Measurements from ENCODE around the gene FEZ2. TPM values are rescaled to one million over a fixed set of nuclear protein-coding genes. Genes with fewer than 3 reads are reported as not detected.

FEZ2 gene, protein sequence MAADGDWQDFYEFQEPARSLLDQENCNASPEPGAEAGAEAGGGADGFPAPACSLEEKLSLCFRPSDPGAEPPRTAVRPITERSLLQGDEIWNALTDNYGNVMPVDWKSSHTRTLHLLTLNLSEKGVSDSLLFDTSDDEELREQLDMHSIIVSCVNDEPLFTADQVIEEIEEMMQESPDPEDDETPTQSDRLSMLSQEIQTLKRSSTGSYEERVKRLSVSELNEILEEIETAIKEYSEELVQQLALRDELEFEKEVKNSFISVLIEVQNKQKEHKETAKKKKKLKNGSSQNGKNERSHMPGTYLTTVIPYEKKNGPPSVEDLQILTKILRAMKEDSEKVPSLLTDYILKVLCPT
- total RNA-seq, result 10 to 100 TPM; 34.3 to 51.6 (median 44.5) TPM

DNA sequence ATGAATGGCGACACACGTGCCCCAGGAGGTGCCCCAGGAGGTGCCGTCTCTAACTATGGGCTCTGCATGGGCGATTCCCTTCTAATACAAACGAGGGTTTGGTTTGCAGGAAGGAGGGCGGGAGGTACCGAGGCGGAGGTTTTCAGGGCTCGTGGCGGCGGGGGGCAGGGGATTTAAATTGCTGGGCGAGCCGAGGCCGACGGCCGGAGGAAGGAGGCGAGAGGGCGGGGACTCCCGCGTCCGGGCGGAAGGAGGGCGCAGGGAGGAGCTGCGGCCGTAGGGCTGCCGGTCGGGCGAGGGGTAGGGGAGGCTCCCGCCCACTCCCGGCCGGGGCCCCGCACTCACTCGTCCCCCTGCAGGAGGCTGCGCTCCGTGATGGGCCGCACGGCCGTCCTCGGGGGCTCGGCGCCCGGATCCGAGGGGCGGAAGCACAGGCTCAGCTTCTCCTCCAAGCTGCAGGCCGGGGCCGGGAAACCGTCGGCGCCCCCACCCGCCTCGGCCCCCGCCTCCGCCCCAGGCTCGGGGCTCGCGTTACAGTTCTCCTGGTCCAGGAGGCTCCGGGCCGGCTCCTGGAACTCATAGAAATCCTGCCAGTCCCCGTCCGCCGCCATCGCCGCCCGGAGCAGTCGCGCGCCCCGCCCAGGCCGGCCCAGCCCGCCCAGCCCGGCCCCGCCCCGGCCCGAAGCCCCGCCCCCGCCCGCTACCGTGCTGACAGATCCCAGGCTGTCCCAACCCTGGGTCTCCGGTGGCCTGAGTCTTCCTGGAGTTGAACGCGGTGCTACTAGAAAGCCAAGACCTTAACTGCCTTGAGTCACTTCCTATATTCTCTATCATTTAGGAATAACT lies at the start of gene FEZ2:
Gene FEZ2 (minus strand): TSS at position 637 of the 846 bp plus-strand sequence. CDS start 26 bp downstream, at position 611.
- TF ChIP-seq, protein P1, sequence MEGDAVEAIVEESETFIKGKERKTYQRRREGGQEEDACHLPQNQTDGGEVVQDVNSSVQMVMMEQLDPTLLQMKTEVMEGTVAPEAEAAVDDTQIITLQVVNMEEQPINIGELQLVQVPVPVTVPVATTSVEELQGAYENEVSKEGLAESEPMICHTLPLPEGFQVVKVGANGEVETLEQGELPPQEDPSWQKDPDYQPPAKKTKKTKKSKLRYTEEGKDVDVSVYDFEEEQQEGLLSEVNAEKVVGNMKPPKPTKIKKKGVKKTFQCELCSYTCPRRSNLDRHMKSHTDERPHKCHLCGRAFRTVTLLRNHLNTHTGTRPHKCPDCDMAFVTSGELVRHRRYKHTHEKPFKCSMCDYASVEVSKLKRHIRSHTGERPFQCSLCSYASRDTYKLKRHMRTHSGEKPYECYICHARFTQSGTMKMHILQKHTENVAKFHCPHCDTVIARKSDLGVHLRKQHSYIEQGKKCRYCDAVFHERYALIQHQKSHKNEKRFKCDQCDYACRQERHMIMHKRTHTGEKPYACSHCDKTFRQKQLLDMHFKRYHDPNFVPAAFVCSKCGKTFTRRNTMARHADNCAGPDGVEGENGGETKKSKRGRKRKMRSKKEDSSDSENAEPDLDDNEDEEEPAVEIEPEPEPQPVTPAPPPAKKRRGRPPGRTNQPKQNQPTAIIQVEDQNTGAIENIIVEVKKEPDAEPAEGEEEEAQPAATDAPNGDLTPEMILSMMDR (IDR thresholded peaks at IDR 0.05), result no peak
- TF ChIP-seq POLR2A (IDR thresholded peaks at IDR 0.05), result peak in 1 of 2 donors; percentile 47

DNA sequence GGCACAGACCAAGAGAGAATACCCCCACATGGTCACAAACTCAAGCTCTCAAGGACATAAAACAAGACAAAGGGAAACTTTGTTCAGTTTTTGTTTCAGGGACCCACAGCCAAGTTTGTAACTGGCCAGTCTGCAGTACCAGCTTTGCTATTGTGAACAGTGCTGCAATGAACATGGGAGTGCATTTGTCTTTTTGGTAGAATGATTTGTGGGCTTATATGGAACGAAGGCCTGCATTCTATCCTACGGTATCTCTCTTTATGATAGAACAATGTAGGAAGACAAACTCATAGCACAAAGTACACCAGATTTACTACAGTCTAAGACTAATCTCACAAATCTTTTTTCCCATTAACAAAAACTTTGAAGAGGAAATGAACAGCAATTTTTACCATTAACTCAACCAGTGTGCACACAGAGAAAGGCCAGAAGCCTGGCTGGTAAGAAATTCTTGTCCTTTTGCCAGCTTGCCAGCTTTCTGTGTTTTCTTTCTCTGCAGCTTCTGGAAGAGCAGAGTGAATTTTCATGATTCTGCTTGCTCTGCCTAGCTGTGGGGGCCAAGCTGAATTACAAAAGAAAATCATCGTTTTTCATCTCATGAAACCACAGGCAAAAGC lies 37.1 kb upstream of the FEZ2 start:
- Histone ChIP-seq H3K36me3 (no peaks in the 10 kb centered on the region), H3K27ac (peak overlapping the region in 1 of 3 donors; percentile 45), H3K27me3 (no peaks in the 10 kb centered on the region), H3K4me1 (peaks cover 0 to 9% of the 10 kb centered on the region in 2 donors), H3K9me3 (no peaks in the 10 kb centered on the region), H3K4me3 (replicated peaks in 1 of 3) (no peak overlapping the region)
- peak; percentile 12 to 34 for DNase-seq
- intact Hi-C loops (cut with DNase I), result no loop called here
- WGBS, 2 donors, result 64 to 69% methylated on average over 3 of the region's 3 CpGs
- TF ChIP-seq, protein P1 (IDR thresholded peaks at IDR 0.05), result no peak
- no peak for TF ChIP-seq POLR2A (IDR thresholded peaks at IDR 0.05)

More for the DNA sequence above, at the start of gene FEZ2:
- Histone ChIP-seq H3K27ac (peak within 1 kb of the TSS; percentile 90 to 97 (median 91)), H3K27me3 (no peaks in the 10 kb centered on the region), H3K4me3 (replicated peaks in 1 of 3) (peak within 1 kb of the TSS; percentile 59 to 97 (median 76)), H3K36me3 (no peaks in the 10 kb centered on the region), H3K9me3 (no peaks in the 10 kb centered on the region), H3K4me1 (peaks cover 8 to 9% of the 10 kb centered on the region in 2 donors)
- 0% methylated on average over 22 to 31 of the region's 81 CpGs for whole genome bisulfite sequencing, 2 donors
- peak; percentile 80 to 81 for DNase-seq
- intact Hi-C loops (cut with DNase I), result no loop called here

DNA sequence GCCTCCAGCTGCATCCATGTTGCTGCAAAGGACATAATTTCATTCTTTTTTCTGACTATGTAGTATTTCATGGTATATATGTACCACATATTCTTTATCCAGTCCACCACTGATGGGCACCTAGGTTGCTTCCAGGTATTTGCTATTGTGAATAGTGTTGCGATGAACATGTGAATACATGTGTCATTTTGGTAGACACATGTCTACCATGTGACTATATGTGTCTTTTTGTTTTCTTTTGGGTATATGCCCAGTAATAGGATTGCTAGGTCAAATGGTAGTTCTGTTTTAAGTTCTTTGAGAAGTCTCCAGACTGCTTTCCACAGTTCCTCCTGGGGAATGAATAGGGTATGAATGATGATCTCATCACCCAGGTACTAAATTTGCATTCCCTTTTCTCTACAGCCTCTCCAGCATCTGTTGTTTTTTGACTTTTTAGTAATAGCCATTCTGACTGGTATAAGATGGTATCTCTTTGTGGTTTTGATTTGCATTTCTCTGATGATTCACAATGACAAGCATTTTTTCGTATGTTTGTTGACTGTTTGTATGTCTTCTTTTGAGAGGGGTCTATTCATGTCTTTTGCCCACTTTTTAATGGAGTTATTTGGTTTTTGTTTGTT lies 35.6 kb upstream of the FEZ2 start:
- H3K27ac ChIP-seq, result no peak overlapping the region
- TF ChIP-seq, protein P1 (IDR thresholded peaks at IDR 0.05), result no peak
- no peak for TF ChIP-seq POLR2A (IDR thresholded peaks at IDR 0.05)

DNA sequence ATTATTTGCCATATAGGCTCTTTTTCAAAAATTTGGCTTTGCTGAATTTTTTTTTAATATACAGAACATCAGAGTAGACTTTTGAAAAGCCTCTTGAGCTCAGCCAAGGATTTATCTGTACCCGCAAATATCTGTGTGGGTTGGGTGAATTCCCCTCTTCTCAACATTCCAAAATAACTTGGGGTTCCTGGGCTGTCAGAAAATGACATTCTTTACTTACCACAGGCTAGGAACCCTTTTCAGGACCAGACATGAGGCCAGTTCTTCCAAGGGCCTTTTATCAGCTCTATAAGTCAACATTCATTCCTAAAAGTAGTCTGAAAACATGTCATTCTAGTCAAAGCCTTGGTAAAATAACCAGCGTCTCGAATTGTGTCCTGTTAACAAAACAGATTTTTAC lies 28.8 kb upstream of the FEZ2 start:
- H3K4me1 ChIP-seq, result no peaks in the 10 kb centered on the region
- no peak for DNase-seq
- no peak overlapping the region for H3K27ac ChIP-seq
- H3K27me3 ChIP-seq, result no peaks in the 10 kb centered on the region
- H3K9me3 ChIP-seq, result no peaks in the 10 kb centered on the region
- H3K4me3 ChIP-seq (replicated peaks in 1 of 3), result no peak overlapping the region
- intact Hi-C loops (cut with DNase I), result no loop called here
- WGBS, 2 donors, result 80 to 87% methylated on average over 3 of the region's 3 CpGs
- TF ChIP-seq, protein P1 (IDR thresholded peaks at IDR 0.05), result no peak
- TF ChIP-seq POLR2A (IDR thresholded peaks at IDR 0.05), result no peak
- H3K36me3 ChIP-seq, result no peaks in the 10 kb centered on the region

More for the DNA sequence above, 35.6 kb upstream of the FEZ2 start:
- DNase-seq, result no peak
- H3K36me3 ChIP-seq, result no peaks in the 10 kb centered on the region
- WGBS, 2 donors, result 91 to 94% methylated on average over 2 of the region's 2 CpGs
- no peaks in the 10 kb centered on the region for H3K9me3 ChIP-seq
- H3K4me3 ChIP-seq (replicated peaks in 1 of 3), result no peak overlapping the region
- peaks cover 0 to 9% of the 10 kb centered on the region in 2 donors for H3K4me1 ChIP-seq
- intact Hi-C loops (cut with DNase I), result no loop called here
- H3K27me3 ChIP-seq, result no peaks in the 10 kb centered on the region

All from thyroid gland (tissue), 4 donors.